Measurements from ENCODE around the gene ROBO1. TPM values are rescaled to one million over a fixed set of nuclear protein-coding genes. Genes with fewer than 3 reads are reported as not detected.

The ROBO1 gene
- total and polyA plus RNA-seq, 2 donors, result 13.3 to 33.9 TPM

DNA sequence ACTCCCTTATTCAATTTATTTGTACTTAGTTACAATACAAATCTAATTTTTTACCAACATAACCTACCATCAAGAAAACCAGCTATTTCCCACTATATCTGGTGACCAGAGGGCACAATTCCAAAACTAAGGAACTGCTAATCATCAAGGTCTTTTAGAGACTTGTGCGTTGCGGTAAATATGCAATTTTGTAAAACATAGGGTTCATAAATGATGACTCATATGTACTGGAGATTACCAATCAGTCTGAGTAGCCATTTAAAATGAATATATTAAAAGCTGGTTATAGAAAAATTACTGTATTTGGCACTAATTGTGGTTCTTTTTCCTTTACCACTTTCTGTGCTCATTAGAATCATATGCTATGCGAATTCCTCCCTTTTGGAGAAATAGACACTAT, 859.6 kb downstream of the ROBO1 start:
- Histone ChIP-seq H3K27ac (ENCODE audit: low read depth in 1 of 2, low read length in 1 of 2) (no peak overlapping the region), H3K9me3 (ENCODE audit: control insufficient read depth in 2 of 2, insufficient read depth in 1 of 2, low read length in 1 of 2) (no peaks in the 10 kb centered on the region), H3K27me3 (ENCODE audit: control insufficient read depth in 2 of 2, insufficient read depth in 1 of 2, low read length in 1 of 2) (no peaks in the 10 kb centered on the region), H3K4me3 (ENCODE audit: low read length in 2 of 2) (no peak overlapping the region), H3K36me3 (ENCODE audit: control insufficient read depth in 2 of 2, insufficient read depth in 2 of 2, low read length in 1 of 2) (no peaks in the 10 kb centered on the region), H3K4me1 (ENCODE audit: control insufficient read depth in 2 of 2, insufficient read depth in 2 of 2, low read length in 2 of 2) (no peaks in the 10 kb centered on the region)
- no peak for DNase-seq (ENCODE audit: low read depth in 6 of 9, low spot score in 9 of 9)
- WGBS, result 79% methylated on average over 3 of the region's 3 CpGs

DNA sequence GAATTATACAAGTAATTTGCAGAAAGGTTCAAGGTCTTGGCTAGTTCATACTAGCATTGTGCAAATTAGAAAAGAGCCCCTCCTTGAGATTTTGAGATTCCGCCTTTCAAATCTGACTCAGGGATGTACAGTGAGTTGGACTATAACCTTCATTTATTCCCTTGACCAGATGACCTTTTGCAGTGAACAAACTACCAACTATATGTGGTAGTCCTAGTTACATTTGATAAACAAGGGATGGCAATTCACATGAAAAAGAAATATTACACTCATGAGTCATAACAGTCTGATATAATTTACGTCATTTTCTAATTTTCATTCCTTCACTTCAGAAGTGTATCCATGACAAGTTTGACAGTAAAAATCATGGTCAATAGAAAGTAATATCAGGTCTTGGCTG, 860.4 kb downstream of the ROBO1 start:
- DNase-seq (ENCODE audit: low read depth in 6 of 9, low spot score in 9 of 9), result no peak
- H3K4me3 ChIP-seq (ENCODE audit: low read length in 2 of 2), result no peak overlapping the region
- H3K36me3 ChIP-seq (ENCODE audit: control insufficient read depth in 2 of 2, insufficient read depth in 2 of 2, low read length in 1 of 2), result no peaks in the 10 kb centered on the region
- no peaks in the 10 kb centered on the region for H3K4me1 ChIP-seq (ENCODE audit: control insufficient read depth in 2 of 2, insufficient read depth in 2 of 2, low read length in 2 of 2)
- WGBS, result 94% methylated on average over 2 of the region's 2 CpGs
- H3K27ac ChIP-seq (ENCODE audit: low read depth in 1 of 2, low read length in 1 of 2), result no peak overlapping the region
- no peaks in the 10 kb centered on the region for H3K9me3 ChIP-seq (ENCODE audit: control insufficient read depth in 2 of 2, insufficient read depth in 1 of 2, low read length in 1 of 2)
- H3K27me3 ChIP-seq (ENCODE audit: control insufficient read depth in 2 of 2, insufficient read depth in 1 of 2, low read length in 1 of 2), result no peaks in the 10 kb centered on the region

DNA sequence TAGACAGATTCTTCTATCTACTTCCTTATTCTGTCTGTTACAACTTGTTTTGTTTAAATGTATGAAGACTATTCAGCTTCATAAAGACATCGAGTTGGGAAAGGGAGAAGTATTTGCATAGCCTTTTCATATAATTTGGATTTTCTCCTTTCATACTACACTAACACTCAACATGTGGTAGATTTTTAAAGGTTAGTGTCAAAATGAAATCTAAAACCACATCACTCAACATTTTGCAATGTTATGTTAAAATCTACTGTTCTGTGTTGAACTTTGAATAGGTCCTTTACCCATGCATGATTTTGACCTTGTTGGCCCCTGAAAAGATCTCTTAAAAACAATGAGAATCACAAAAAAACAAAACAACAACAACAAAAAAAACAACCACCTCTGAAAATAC, 860.9 kb downstream of the ROBO1 start:
- Histone ChIP-seq H3K4me3 (ENCODE audit: low read length in 2 of 2) (no peak overlapping the region), H3K27ac (ENCODE audit: low read depth in 1 of 2, low read length in 1 of 2) (no peak overlapping the region), H3K4me1 (ENCODE audit: control insufficient read depth in 2 of 2, insufficient read depth in 2 of 2, low read length in 2 of 2) (no peaks in the 10 kb centered on the region), H3K27me3 (ENCODE audit: control insufficient read depth in 2 of 2, insufficient read depth in 1 of 2, low read length in 1 of 2) (no peaks in the 10 kb centered on the region), H3K9me3 (ENCODE audit: control insufficient read depth in 2 of 2, insufficient read depth in 1 of 2, low read length in 1 of 2) (no peaks in the 10 kb centered on the region), H3K36me3 (ENCODE audit: control insufficient read depth in 2 of 2, insufficient read depth in 2 of 2, low read length in 1 of 2) (no peaks in the 10 kb centered on the region)
- 98% methylated on average over 1 of the region's 1 CpG for WGBS
- no peak for DNase-seq (ENCODE audit: low read depth in 6 of 9, low spot score in 9 of 9)

DNA sequence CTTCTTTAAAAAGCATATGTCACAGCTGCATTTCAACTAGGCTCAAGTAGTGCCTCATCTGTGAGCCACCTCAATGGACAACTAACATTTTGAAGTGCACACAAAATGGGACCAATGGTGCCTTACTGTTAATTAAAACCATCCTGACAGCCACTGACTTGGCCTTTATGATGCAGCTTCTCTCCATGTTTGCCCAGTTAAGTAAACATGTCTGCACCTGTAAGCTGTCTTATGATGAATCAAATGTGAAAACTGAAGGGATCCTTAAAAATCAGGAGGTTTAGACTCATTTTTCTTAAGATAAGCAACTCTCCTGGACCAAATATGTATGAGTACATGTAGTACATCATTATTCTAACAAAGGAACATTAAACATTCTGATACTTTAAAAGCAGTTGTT, 861.6 kb downstream of the ROBO1 start:
- Histone ChIP-seq H3K36me3 (ENCODE audit: control insufficient read depth in 2 of 2, insufficient read depth in 2 of 2, low read length in 1 of 2) (no peaks in the 10 kb centered on the region), H3K9me3 (ENCODE audit: control insufficient read depth in 2 of 2, insufficient read depth in 1 of 2, low read length in 1 of 2) (no peaks in the 10 kb centered on the region), H3K27me3 (ENCODE audit: control insufficient read depth in 2 of 2, insufficient read depth in 1 of 2, low read length in 1 of 2) (no peaks in the 10 kb centered on the region), H3K4me3 (ENCODE audit: low read length in 2 of 2) (no peak overlapping the region), H3K27ac (ENCODE audit: low read depth in 1 of 2, low read length in 1 of 2) (no peak overlapping the region), H3K4me1 (ENCODE audit: control insufficient read depth in 2 of 2, insufficient read depth in 2 of 2, low read length in 2 of 2) (no peaks in the 10 kb centered on the region)
- no peak for DNase-seq (ENCODE audit: low read depth in 6 of 9, low spot score in 9 of 9)

DNA sequence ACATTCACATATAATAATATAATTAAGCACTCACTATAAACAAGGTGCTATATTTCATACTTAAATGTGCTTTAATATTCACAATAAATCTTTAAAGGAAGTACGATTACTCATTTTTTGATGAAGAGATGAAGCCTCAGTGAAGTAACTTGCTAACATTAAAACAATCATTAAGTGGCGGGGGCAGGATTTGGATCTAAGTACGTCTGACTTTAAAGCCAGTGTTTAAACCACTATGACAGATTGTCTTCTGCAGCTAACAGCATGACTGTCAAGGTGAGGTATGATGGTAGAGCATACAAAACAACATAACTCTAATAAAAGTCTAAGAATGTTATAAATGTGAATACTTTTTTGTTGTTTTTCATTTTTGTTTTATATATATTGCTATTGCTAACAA, 862.1 kb downstream of the ROBO1 start:
- no peak for DNase-seq (ENCODE audit: low read depth in 6 of 9, low spot score in 9 of 9)
- 96% methylated on average over 3 of the region's 3 CpGs for whole genome bisulfite sequencing
- no peaks in the 10 kb centered on the region for H3K4me1 ChIP-seq (ENCODE audit: control insufficient read depth in 2 of 2, insufficient read depth in 2 of 2, low read length in 2 of 2)
- no peaks in the 10 kb centered on the region for H3K9me3 ChIP-seq (ENCODE audit: control insufficient read depth in 2 of 2, insufficient read depth in 1 of 2, low read length in 1 of 2)
- H3K36me3 ChIP-seq (ENCODE audit: control insufficient read depth in 2 of 2, insufficient read depth in 2 of 2, low read length in 1 of 2), result no peaks in the 10 kb centered on the region
- H3K4me3 ChIP-seq (ENCODE audit: low read length in 2 of 2), result no peak overlapping the region
- H3K27me3 ChIP-seq (ENCODE audit: control insufficient read depth in 2 of 2, insufficient read depth in 1 of 2, low read length in 1 of 2), result no peaks in the 10 kb centered on the region
- no peak overlapping the region for H3K27ac ChIP-seq (ENCODE audit: low read depth in 1 of 2, low read length in 1 of 2)

DNA sequence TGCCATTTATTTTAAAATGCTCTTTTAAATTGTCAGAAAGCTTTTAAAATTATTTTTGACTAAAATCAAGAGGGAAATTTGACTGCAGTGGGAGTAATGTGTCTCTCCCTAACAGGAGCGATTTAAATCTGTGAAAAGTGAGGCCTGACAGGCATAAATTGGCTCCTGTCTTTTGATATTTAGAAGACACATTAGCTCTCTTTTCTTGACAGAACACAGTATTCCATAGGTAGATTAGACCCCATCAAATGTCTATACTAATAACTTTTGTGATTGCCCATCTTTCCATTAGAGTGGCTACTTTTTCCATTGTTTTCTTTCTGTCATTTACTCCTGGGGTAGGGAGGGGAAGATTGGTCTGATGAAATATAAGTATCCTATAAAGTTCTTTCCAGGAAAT, 866.3 kb downstream of the ROBO1 start:
- Histone ChIP-seq H3K36me3 (ENCODE audit: control insufficient read depth in 2 of 2, insufficient read depth in 2 of 2, low read length in 1 of 2) (no peaks in the 10 kb centered on the region), H3K27me3 (ENCODE audit: control insufficient read depth in 2 of 2, insufficient read depth in 1 of 2, low read length in 1 of 2) (no peaks in the 10 kb centered on the region), H3K9me3 (ENCODE audit: control insufficient read depth in 2 of 2, insufficient read depth in 1 of 2, low read length in 1 of 2) (no peaks in the 10 kb centered on the region), H3K27ac (ENCODE audit: low read depth in 1 of 2, low read length in 1 of 2) (no peak overlapping the region), H3K4me3 (ENCODE audit: low read length in 2 of 2) (no peak overlapping the region), H3K4me1 (ENCODE audit: control insufficient read depth in 2 of 2, insufficient read depth in 2 of 2, low read length in 2 of 2) (no peaks in the 10 kb centered on the region)
- no peak for DNase-seq (ENCODE audit: low read depth in 6 of 9, low spot score in 9 of 9)
- 94% methylated on average over 1 of the region's 1 CpG for WGBS

DNA sequence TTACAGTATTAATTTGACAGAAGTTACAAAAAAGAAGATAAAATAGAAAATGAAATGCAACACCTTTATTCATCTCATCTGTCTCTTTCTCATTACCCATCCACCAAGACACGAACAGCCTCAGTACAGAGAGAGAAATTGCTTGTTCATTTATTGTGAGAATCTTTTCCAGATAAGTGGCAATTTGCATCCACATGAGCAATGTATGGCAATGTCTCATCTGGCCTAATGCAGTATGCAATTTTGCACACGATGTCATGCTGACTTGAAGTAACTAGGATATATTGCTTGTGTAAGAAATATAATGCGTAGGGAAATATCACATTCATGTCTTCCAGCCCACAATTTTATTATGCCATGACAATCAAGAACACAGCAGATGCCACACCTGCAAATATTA, 866.9 kb downstream of the ROBO1 start:
- no peaks in the 10 kb centered on the region for H3K27me3 ChIP-seq (ENCODE audit: control insufficient read depth in 2 of 2, insufficient read depth in 1 of 2, low read length in 1 of 2)
- no peak overlapping the region for H3K4me3 ChIP-seq (ENCODE audit: low read length in 2 of 2)
- H3K36me3 ChIP-seq (ENCODE audit: control insufficient read depth in 2 of 2, insufficient read depth in 2 of 2, low read length in 1 of 2), result no peaks in the 10 kb centered on the region
- H3K27ac ChIP-seq (ENCODE audit: low read depth in 1 of 2, low read length in 1 of 2), result no peak overlapping the region
- H3K4me1 ChIP-seq (ENCODE audit: control insufficient read depth in 2 of 2, insufficient read depth in 2 of 2, low read length in 2 of 2), result no peaks in the 10 kb centered on the region
- WGBS, result 95% methylated on average over 3 of the region's 3 CpGs
- H3K9me3 ChIP-seq (ENCODE audit: control insufficient read depth in 2 of 2, insufficient read depth in 1 of 2, low read length in 1 of 2), result no peaks in the 10 kb centered on the region
- no peak for DNase-seq (ENCODE audit: low read depth in 6 of 9, low spot score in 9 of 9)

DNA sequence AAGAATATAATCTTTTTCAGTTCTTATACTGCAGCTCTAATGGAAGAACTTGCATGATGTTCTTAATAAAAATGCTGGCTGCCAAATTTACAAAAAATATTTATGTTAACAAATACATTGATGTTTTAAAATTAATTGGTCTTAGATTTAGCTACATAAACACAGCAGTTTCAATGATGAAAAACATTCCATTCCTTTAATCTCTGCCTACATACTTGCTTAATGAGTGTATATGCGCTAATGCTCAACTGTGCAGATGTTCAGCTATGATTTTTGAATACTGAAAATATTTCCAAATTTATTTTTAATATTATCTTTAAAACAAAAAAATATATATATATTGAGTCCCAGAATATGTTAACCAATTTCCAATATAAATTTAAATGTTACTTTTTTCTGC, 867.4 kb downstream of the ROBO1 start:
- 95% methylated on average over 1 of the region's 1 CpG for WGBS
- Histone ChIP-seq H3K36me3 (ENCODE audit: control insufficient read depth in 2 of 2, insufficient read depth in 2 of 2, low read length in 1 of 2) (no peaks in the 10 kb centered on the region), H3K27ac (ENCODE audit: low read depth in 1 of 2, low read length in 1 of 2) (no peak overlapping the region), H3K9me3 (ENCODE audit: control insufficient read depth in 2 of 2, insufficient read depth in 1 of 2, low read length in 1 of 2) (no peaks in the 10 kb centered on the region), H3K4me3 (ENCODE audit: low read length in 2 of 2) (no peak overlapping the region), H3K27me3 (ENCODE audit: control insufficient read depth in 2 of 2, insufficient read depth in 1 of 2, low read length in 1 of 2) (no peaks in the 10 kb centered on the region), H3K4me1 (ENCODE audit: control insufficient read depth in 2 of 2, insufficient read depth in 2 of 2, low read length in 2 of 2) (no peaks in the 10 kb centered on the region)
- DNase-seq (ENCODE audit: low read depth in 6 of 9, low spot score in 9 of 9), result no peak

DNA sequence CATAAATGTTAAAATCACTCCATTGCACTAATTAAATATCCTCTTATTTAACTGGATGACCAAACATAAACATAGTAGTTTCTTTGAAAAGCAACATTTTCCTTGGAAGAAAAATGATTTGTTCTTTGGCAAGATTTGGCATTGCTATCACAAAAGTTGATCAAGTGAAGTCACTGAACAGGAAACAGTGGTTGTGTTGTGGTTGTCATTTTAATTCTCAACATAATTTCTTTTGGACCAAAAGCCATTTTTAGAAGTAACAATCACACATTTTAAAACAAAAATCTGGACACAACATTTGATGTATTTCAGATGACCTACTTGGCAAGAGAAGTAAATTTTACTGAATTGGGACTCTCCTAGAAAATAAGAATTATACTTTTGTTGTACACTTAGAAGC, 872.3 kb downstream of the ROBO1 start:
- H3K27me3 ChIP-seq (ENCODE audit: control insufficient read depth in 2 of 2, insufficient read depth in 1 of 2, low read length in 1 of 2), result no peaks in the 10 kb centered on the region
- H3K9me3 ChIP-seq (ENCODE audit: control insufficient read depth in 2 of 2, insufficient read depth in 1 of 2, low read length in 1 of 2), result no peaks in the 10 kb centered on the region
- no peak overlapping the region for H3K4me3 ChIP-seq (ENCODE audit: low read length in 2 of 2)
- H3K4me1 ChIP-seq (ENCODE audit: control insufficient read depth in 2 of 2, insufficient read depth in 2 of 2, low read length in 2 of 2), result no peaks in the 10 kb centered on the region
- DNase-seq (ENCODE audit: low read depth in 6 of 9, low spot score in 9 of 9), result no peak
- H3K27ac ChIP-seq (ENCODE audit: low read depth in 1 of 2, low read length in 1 of 2), result no peak overlapping the region
- H3K36me3 ChIP-seq (ENCODE audit: control insufficient read depth in 2 of 2, insufficient read depth in 2 of 2, low read length in 1 of 2), result no peaks in the 10 kb centered on the region

DNA sequence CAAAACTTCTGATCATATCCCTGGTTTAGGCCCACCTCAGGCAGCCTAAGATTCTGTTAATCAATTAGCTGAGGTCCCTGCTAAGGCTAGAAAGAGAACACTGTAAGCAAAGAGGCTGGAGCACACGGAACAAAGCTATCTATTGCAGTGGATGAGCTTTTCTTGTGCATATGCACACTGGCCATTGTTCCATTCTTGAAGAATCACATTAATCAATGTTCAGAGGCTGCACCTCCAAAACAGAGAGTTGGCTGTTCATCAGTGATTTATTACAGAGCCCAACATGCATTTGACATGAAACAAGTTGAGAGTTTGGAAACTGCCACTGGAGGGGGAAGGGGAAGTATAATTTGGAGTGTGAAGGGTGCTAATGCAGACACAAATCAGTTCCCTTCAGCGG, 873.0 kb downstream of the ROBO1 start:
- Histone ChIP-seq H3K9me3 (ENCODE audit: control insufficient read depth in 2 of 2, insufficient read depth in 1 of 2, low read length in 1 of 2) (no peaks in the 10 kb centered on the region), H3K27me3 (ENCODE audit: control insufficient read depth in 2 of 2, insufficient read depth in 1 of 2, low read length in 1 of 2) (no peaks in the 10 kb centered on the region), H3K4me1 (ENCODE audit: control insufficient read depth in 2 of 2, insufficient read depth in 2 of 2, low read length in 2 of 2) (no peaks in the 10 kb centered on the region), H3K4me3 (ENCODE audit: low read length in 2 of 2) (no peak overlapping the region), H3K36me3 (ENCODE audit: control insufficient read depth in 2 of 2, insufficient read depth in 2 of 2, low read length in 1 of 2) (no peaks in the 10 kb centered on the region), H3K27ac (ENCODE audit: low read depth in 1 of 2, low read length in 1 of 2) (no peak overlapping the region)
- no peak for DNase-seq (ENCODE audit: low read depth in 6 of 9, low spot score in 9 of 9)
- 87% methylated on average over 2 of the region's 2 CpGs for WGBS

Data from thymus (tissue), 11 donors.